GM23338 (cell line): Measurements from ENCODE around the gene TOP1.

Source experiments
- CTCF ChIP-seq, 2 experiments: fragments of 200-600 bp in 1 of 2; sonication (generic) in 1 of 2; conservative IDR thresholded peaks; 2 replicates each; pipeline versions ENCODE4 v1.5.1 to v1.6.1; 2016 to 2017; ENCODE audit warnings: antibody characterized with exemption in 2 of 2, low read depth in 2 of 2, mild to moderate bottlenecking in 2 of 2, moderate library complexity in 1 of 2
- EZH2 ChIP-seq: fragments of 200-600 bp; sonication (generic); IDR thresholded peaks from one replicate; pipeline ENCODE4 v1.8.0; 2017; ENCODE audit warnings: antibody characterized with exemption, mild to moderate bottlenecking, low read depth; ENCODE audit not compliant: unreplicated experiment
- POLR2AphosphoS5 ChIP-seq: IDR thresholded peaks from 2 replicates; pipeline ENCODE4 v1.6.1; 2016; ENCODE audit warnings: antibody characterized with exemption, low read depth
- REST ChIP-seq: IDR thresholded peaks from one replicate; pipeline ENCODE4 v1.6.1; 2018; ENCODE audit warnings: antibody characterized with exemption; ENCODE audit not compliant: unreplicated experiment
- STAT1 ChIP-seq: IDR thresholded peaks from one replicate; pipeline ENCODE4 v1.6.1; 2016; ENCODE audit warnings: antibody characterized with exemption; ENCODE audit not compliant: unreplicated experiment

- no peak for TF ChIP-seq CTCF (conservative IDR thresholded peaks at IDR 0.05; ENCODE audit: low read depth in 2 of 2)
- no peak for TF ChIP-seq POLR2AphosphoS5
- no peak for TF ChIP-seq STAT1
- no peak for TF ChIP-seq REST
- TF ChIP-seq EZH2 = no peak
Measured at GRCh38 chr20:40986774-40987173, 41.8 kb upstream of the TOP1 start.
